HG02943 (cell line): ENCODE results near the gene PDCD1LG2.
"Not testable (repeated sequence)": the region's sequence is repeated elsewhere in the genome, so short reads cannot be mapped to it uniquely, and the experiment has no call there.

Experiments used
- ATAC-seq: cut with Tn5 transposase; IDR thresholded peaks from one replicate; pipeline ENCODE4 v1.9.1; 2021; ENCODE audit warnings: mild to moderate bottlenecking, low read depth, moderate library complexity; ENCODE audit not compliant: unreplicated experiment

The PDCD1LG2 gene

DNA sequence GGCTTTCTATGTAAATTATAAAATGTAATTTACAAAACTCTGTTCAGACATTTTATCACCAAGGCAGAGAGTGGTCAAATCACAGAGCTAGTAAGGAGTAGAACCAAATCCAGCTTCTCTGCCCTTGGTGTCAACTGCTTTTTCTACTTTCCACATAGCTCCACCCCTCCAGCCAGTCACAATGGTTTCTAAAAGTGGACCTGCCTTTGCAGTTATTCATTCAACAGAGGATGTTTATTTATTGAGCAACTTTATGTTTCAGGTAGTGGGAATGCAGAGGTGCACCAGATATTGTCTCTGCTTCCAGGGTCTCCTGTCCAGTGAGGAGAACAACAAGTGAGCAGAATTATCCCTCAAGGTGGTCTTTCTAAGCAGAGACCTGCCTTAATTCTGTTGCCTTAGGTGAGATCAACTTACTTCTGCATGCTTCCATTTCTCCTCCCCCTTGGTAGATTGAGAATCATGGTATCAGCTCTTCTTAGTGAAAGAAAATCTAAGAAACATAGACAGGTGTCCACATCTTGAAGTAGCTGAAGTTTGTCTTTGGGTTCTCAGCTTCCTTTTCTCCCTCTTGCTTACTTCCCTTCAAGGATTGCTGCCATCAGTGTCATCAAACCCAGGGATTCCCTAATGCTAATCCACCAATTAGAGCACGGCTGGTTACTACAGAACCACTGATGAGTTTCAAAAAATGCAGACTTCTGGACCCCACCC is 17.2 kb upstream of the PDCD1LG2 start:
- peak; percentile 31 for ATAC-seq

DNA sequence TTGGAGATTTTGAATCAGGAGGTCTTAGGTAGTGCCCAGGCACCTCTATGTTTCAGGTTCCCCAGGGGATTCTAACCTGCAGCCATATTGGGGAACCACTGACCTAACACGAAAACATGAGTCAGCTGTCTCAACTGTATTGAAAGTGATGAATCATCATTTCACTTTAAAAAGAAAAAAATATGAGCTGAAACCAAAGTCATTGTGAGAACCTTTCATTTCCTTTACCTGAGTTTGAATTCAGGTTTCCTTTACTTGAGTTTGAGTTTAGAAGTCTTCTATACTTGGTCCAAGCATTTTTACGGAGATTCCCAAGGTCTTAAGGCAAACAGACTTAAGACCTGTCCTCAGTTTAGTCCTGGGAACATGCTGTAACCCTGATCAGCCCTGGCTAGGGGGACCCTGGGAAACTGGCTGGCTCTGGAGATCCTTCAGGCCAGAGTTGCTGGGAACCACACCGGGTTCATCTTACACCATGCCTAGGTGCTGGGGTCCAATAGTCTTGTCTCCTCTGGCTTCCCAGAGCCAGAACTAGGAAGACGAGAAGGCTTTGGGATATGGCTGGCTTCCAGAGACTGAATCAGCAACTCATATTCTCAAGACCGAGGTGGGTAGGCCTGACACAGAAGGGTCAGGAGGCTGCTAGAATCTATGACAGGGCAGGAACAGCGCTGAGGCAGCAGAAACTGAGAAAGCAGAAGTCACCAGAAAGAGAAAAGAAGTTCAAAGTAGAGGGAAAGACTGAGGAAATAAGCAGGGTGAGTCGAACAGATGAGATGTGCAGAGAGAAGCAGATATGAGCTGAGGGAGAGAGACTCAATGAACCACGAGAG is 16.4 kb upstream of the PDCD1LG2 start:
- ATAC-seq: peak; percentile 82

DNA sequence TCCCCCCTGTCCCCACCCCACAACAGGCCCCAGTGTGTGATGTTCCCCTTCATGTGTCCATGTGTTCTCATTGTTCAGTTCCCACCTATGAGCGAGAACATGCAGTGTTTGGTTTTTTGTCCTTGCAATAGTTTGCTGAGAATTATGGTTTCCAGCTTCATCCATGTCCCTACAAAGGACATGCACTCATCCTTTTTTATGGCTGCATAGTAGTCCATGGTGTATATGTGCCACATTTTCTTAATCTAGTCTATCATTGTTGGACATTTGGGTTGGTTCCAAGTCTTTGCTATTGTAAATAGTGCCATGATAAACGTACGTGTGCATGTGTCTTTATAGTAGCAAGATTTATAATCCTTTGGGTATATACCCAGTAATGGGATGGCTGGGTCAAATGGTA is 15.6 kb upstream of the PDCD1LG2 start:
- ATAC-seq: not testable (repeated sequence)

DNA sequence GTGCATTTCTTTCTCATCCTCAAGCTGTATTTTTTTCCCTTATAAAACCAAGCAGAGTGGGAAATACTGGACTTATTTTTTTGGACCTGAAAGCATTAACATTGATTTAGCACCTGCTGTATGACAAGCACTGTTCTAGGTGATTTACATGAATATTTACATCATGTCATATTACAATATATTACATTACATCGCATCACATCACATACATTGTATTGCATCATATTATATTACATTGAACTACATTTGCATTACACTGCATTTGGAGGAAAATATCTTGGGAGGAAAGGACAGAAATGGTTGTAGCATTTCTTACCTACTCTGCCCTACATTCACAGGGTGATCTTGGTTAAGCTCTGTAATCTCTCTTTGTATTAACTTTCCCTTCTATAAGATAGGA is 11.2 kb upstream of the PDCD1LG2 start:
- ATAC-seq: no peak

DNA sequence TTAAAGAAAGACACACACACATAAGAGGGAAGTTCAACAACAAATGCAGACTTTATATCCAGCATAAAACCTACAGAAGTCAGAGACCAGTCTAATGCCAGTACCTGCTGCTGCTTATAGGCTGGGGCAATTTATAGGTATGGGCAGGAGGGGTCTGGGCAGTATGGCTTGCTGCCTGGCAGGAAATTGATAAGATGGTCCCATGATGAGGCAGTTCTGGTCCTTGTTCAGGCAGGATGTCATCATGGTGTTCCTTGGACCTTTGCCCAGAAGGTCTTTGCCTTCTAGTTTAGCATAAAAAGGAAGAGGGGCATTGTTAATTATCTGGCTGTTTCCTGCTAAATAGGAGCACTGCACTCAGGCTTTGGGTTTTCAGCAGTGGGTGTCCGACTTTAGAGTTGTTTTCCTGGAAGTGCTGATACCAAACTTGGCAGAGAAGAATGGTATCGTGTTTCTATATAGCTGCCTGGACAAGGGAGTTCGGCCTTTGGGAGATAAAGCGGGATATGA is 10.4 kb upstream of the PDCD1LG2 start:
- no peak for ATAC-seq

DNA sequence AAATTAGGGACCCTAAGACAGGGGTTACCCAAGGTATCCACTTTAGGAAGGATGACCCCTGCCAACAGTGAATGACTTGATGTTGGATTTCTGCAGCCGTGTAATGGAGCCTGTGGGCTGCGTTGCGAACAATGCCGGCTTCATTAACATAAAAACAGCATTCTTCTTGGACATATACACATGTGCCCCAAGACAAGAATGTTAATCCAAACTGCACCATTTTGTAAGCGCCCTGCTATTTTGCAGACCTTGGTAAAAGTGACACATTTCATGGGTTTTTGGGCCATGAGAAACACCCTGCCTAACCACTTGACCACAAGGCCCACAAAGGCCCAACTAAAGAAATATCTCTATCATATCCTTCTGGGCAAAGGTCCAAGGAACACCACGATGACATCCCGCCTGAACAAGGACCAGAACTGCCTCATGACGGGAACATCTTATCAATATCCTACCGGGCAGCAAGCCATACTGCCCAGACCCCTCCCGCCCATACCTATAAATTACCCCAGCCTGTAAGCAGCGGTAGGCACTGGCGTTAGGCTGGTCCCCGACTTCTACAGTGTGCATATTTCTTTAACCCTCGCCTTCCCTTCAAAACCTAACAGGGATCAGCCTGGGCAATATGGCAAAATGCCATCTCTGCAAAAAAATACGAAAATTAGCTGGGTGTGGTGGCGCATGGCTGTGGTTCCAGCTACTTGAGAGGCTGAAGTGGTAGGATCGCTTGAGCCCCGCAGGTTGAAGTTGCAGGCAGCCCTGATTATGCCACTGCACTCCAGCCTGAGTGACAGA is 9.7 kb upstream of the PDCD1LG2 start:
- no peak for ATAC-seq

- ATAC-seq: no peak
Observed at GRCh38 chr9:5502553-5502952, 7.8 kb upstream of the PDCD1LG2 start.

GRCh38 chr9:5509573-5509972 is 758 bp upstream of the PDCD1LG2 start:
- no peak for ATAC-seq

GRCh38 chr9:5510989-5511388 is 658 bp downstream of the PDCD1LG2 start:
- ATAC-seq: no peak

- ATAC-seq: no peak
Observed at GRCh38 chr9:5511476-5511875, 1.1 kb downstream of the PDCD1LG2 start.

GRCh38 chr9:5511935-5512580 is 1.7 kb downstream of the PDCD1LG2 start:
- no peak for ATAC-seq

DNA sequence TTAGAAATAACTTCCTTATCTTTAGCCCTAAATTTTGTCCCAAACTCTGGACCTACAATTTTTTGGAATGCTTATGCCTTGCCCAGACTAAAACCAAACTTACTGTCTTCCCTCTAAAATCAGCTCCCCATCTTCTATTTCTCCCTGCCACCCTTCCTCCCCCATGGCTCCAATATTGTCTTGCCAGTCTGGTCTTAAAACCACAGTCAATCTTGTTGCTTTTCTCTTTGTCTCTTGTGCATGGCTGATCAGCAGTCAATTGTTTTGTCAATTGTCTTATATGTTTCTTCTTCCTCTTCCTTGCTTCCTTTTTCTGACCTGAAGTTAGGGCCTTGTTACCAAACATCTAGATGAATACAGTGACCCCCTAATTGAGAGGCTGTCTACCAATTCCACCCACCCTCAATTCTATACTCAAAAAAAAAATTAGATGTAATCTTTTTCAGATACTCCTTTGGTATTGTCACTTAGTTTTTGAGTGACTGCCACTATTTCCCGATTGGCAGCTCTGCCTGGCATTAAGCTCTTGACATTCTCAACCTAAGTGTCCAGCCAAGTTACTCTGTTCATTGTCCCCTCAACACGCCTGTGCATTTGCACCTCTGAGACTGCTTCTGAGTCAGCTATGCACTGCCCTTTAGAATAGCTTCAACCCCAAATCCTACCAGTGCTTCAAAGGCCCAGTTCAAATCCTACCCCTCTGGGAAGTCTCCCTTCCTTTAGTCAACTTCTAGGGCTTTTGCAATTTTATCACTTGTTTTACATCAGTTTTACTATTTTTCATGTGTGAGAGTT is 2.5 kb downstream of the PDCD1LG2 start:
- no peak for ATAC-seq

- ATAC-seq: no peak
Observed at GRCh38 chr9:5513966-5514616, 3.8 kb downstream of the PDCD1LG2 start.

DNA sequence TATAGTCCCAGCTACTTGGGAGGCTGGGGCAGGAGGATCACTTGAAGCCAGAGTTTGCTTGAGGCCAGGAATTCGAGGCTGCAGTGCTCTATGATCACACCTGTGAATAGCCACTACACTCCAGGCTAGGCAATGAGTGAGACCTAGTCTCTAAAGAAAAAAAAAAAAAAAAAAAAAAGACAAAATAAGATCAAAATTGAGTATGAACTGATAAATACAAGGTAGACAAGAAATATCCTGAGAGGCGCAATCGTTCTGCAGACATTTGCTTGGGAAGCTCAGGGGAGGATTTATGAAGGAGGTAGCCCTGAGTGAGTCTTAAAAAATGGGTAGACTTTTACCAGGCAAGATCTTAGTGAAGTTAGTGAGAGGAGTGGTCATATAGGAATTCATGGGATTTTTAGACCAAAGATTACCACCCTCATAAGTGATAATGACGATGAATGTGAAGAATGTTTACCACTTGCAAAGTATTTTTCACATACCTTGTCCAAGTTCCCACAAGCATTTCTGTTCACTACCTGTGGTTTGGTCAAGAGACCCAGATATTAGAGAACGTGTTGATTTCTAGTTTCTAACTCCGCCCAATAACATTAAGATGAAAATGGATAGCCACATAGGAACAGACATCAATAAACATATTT is 4.4 kb downstream of the PDCD1LG2 start:
- no peak for ATAC-seq

- no peak for ATAC-seq
Observed at GRCh38 chr9:5515261-5515650, 4.9 kb downstream of the PDCD1LG2 start.

DNA sequence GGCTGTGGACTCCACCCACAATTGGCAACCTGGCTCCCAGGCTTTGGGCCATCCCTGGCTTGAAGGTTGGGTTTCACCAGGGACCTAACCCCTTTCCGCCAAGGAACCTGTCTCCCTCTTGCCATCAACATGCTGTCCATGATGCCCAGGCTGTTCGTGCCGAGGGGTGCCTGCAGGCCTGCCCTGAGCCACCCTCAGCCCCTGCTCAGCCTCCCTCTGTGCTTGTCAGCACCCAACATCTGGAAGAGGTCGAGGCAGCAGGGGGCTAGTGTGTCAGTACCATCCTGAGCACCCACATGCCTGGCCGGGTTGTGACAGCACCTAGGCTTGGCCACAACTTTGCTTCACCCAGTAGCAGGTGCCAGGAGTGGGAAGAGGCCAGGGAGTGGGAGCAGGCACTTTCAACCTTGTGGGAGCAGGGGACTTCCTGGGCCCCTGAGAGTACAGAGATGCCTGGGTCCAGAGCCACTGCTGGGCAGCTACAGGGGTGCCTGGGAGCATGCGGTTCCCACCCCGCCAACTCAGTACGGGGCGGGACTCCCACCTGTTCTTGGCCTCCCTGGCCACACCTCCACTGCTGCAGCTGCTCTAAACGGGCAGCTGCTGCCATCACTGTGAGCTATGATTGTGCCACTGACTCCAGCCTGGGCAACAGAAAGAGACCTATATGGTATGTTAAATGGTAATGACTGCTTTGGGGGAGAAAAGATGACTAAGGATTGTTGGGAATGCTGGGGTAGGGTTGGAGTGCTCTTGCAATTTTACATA is 6.3 kb downstream of the PDCD1LG2 start:
- ATAC-seq: no peak

DNA sequence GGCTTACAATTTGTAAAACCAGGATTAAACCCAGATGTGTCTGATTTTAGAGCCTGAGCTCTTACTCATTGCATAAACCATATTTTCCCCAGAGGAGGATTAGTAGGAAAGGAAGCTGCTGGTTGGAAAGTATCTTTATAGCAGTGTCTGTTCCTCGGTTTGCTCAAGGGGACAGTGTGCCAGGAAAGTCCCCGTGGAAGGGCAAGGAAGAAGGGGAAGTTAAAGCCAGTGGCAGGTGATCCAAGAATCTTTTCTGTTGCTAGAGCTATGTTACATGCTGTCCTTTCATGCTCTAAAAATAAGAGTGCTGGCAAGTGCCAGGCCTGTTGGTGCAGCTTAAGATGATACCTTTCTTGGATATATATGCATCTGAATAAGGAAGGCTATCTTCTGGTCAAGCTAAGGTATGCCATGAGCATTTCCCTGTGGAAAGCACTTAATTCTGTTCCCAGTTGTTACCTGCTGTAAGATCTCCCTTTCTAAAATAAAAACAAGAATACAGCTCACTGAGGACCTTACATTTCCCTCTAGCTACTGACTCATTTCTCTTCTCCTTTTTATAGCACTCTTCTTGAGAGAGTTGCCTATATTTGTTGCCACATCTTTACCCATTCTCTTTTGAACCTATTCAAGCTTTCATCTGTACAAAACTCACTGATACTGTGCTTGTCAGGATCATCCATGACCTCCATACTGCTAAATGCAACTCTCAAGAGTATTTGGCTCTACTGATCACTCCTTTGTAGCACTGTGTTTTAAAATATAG is 8.0 kb downstream of the PDCD1LG2 start:
- ATAC-seq: no peak
